Transverse colon (tissue), 3 donors: ENCODE data around the gene LAMB4.

Source experiments
- EP300 ChIP-seq: sonication (generic); formaldehyde crosslinking; IDR thresholded peaks from one replicate; pipeline ENCODE4 v1.6.1; 2017; ENCODE audit warnings: antibody characterized with exemption, low read depth
- TF ChIP-seq, protein P1 (sequence below), 5 experiments: fragments of 200-600 bp in 3 of 5; fragments of 450-650 bp in 2 of 5; sonication (generic) in 3 of 5; IDR thresholded peaks; 1 replicate in 2 of 5; 2 replicates in 3 of 5; pipeline ENCODE4 v1.5.1; 2016 to 2017; ENCODE audit warnings: antibody characterized with exemption in 5 of 5, inconsistent platforms in 3 of 5, mild to moderate bottlenecking in 2 of 5, moderate library complexity in 1 of 5

DNA sequence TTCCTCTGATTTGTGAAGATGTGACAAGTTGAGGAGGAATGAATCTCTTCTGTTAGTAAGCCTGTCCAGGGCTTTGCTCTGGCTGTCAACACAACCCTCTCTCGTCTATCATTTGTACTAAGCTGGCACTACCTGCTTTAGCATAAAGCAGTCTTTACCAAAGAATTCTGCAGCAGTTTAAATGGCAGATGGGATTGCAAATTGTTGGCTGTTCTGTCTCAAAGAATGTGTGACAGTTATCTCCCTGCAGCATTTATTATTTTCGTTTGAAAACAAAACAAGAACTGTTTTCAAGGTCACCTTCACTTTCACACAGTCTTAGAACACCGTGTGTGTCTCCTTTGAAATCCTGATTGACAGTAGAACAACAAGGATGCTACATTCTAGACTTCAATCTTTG lies 122.4 kb downstream of the LAMB4 start:
- TF ChIP-seq EP300 = no peak
- TF ChIP-seq, protein P1, sequence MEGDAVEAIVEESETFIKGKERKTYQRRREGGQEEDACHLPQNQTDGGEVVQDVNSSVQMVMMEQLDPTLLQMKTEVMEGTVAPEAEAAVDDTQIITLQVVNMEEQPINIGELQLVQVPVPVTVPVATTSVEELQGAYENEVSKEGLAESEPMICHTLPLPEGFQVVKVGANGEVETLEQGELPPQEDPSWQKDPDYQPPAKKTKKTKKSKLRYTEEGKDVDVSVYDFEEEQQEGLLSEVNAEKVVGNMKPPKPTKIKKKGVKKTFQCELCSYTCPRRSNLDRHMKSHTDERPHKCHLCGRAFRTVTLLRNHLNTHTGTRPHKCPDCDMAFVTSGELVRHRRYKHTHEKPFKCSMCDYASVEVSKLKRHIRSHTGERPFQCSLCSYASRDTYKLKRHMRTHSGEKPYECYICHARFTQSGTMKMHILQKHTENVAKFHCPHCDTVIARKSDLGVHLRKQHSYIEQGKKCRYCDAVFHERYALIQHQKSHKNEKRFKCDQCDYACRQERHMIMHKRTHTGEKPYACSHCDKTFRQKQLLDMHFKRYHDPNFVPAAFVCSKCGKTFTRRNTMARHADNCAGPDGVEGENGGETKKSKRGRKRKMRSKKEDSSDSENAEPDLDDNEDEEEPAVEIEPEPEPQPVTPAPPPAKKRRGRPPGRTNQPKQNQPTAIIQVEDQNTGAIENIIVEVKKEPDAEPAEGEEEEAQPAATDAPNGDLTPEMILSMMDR (IDR thresholded peaks at IDR 0.05) = no peak
